K562 (cell line): Measurements from ENCODE around the gene TRAP1. TPM values are rescaled to one million over a fixed set of nuclear protein-coding genes. Genes with fewer than 3 reads are reported as not detected.

Experiments
- AFF1 ChIP-seq, 2 experiments: fragments of 450-650 bp; IDR thresholded peaks; 2 replicates each; pipeline ENCODE4 v1.6.1; 2018; ENCODE audit warnings: mild to moderate bottlenecking in 2 of 2, low read depth in 1 of 2; ENCODE audit not compliant: partially characterized antibody in 2 of 2
- BCOR ChIP-seq: fragments of 450-650 bp; IDR thresholded peaks from 2 replicates; pipeline ENCODE4 v1.6.1; 2016
- C11orf30 ChIP-seq: fragments of 450-650 bp; IDR thresholded peaks from 2 replicates; pipeline ENCODE4 v1.6.1; 2016; ENCODE audit warnings: low read depth, mild to moderate bottlenecking
- EP300 ChIP-seq: IDR thresholded peaks from 2 replicates; pipeline ENCODE4 v1.6.1; 2012; ENCODE audit warnings: low read length, improper control_type of control experiment
- ETS1 ChIP-seq: conservative IDR thresholded peaks from 2 replicates; pipeline ENCODE4 v1.6.1; 2011; ENCODE audit warnings: low read depth, mild to moderate bottlenecking, low read length; ENCODE audit not compliant: control insufficient read depth
- ETV6 ChIP-seq, 3 experiments: fragments of 150-350 bp in 1 of 3; sonication (generic) in 1 of 3; formaldehyde crosslinking in 1 of 3; IDR thresholded peaks; 2 replicates each; pipeline versions ENCODE4 v1.6.1 to v1.8.0; 2014 to 2022; ENCODE audit warnings: borderline replicate concordance in 2 of 3, low read depth in 2 of 3, antibody characterized with exemption in 1 of 3, low read length in 1 of 3, mild to moderate bottlenecking in 1 of 3, missing genetic modification reagents in 1 of 3
- FOXP1 ChIP-seq: sonication (generic); formaldehyde crosslinking; IDR thresholded peaks from 2 replicates; pipeline ENCODE4 v1.8.0; 2022; ENCODE audit warnings: mild to moderate bottlenecking, missing genetic modification reagents
- L3MBTL2 ChIP-seq: fragments of 450-650 bp; IDR thresholded peaks from 2 replicates; pipeline ENCODE4 v1.6.1; 2016; ENCODE audit warnings: mild to moderate bottlenecking, moderate library complexity
- MED1 ChIP-seq: sonication (generic); formaldehyde crosslinking; IDR thresholded peaks from 2 replicates; pipeline ENCODE4 v1.8.1; 2023; ENCODE audit warnings: missing genetic modification reagents, borderline replicate concordance
- NFIC ChIP-seq: fragments of 450-650 bp; IDR thresholded peaks from 2 replicates; pipeline ENCODE4 v1.6.1; 2017; ENCODE audit warnings: mild to moderate bottlenecking, inconsistent platforms
- NKRF ChIP-seq: fragments of 450-650 bp; IDR thresholded peaks from 2 replicates; pipeline ENCODE4 v1.6.1; 2016; ENCODE audit warnings: borderline replicate concordance
- NRF1 ChIP-seq, 2 experiments: fragments of 450-650 bp; IDR thresholded peaks in 1 of 2; conservative IDR thresholded peaks in 1 of 2; 2 replicates each; pipeline ENCODE4 v1.6.1; 2014; ENCODE audit warnings: mild to moderate bottlenecking in 2 of 2
- POLR2A ChIP-seq: fragments of 450-650 bp; conservative IDR thresholded peaks from 2 replicates; pipeline ENCODE4 v1.6.1; 2016
- SP1 ChIP-seq: sonication (generic); formaldehyde crosslinking; IDR thresholded peaks from 2 replicates; pipeline ENCODE4 v1.8.1; 2022; ENCODE audit warnings: mild to moderate bottlenecking, missing genetic modification reagents
- TBP ChIP-seq: optimal IDR thresholded peaks from 2 replicates; pipeline ENCODE3; 2011; ENCODE audit warnings: low read depth, low read length, improper control_type of control experiment
- ZNF175 ChIP-seq: fragments of 200-800 bp; sonication (Bioruptor generic); IDR thresholded peaks from 2 replicates; pipeline ENCODE4 v1.6.1; 2016; ENCODE audit warnings: low read depth, mild to moderate bottlenecking, missing genetic modification characterization, missing compliant biosample characterization
- ZNF511 ChIP-seq: sonication (generic); formaldehyde crosslinking; IDR thresholded peaks from 2 replicates; pipeline ENCODE4 v1.8.0; 2022; ENCODE audit warnings: mild to moderate bottlenecking, missing genetic modification reagents
- polyA plus RNA-seq, 8 experiments: library from polyadenylated mRNA; depleted of rRNA in 4 of 8; stranded (reverse) in 5 of 8; unstranded in 3 of 8; fragments of >200 nt; fragmentation: Nextera tagmentation in 2 of 8; fragmentation: Illumina TruSeq in 1 of 8; extraction: Ambion mirVana in 2 of 8; extraction: Trizol in 1 of 8; gene quantifications; 2 replicates each; pipeline versions ENCODE4 v1.2.1 to v1.2.3, GENCODE V29; 2011 to 2014; ENCODE audit warnings: inconsistent platforms in 1 of 8, missing spikeins in 1 of 8
- total RNA-seq, 7 experiments: library from RNA; depleted of rRNA in 6 of 7; stranded (reverse); fragments of >200 nt in 6 of 7; fragmentation: Illumina TruSeq in 2 of 7; extraction: Trizol in 2 of 7; gene quantifications; 2 replicates each; pipeline versions ENCODE4 v1.2.1 to v1.2.3, GENCODE V29; 2011 to 2021; ENCODE audit warnings: low replicate concordance in 1 of 7

Gene TRAP1
- total and polyA plus RNA-seq, 9 of the 15 experiments (the other 6 are each of a cell fraction or from before 2014, with no cell fraction given), result 19.1 to 436 (median 301) TPM

GRCh38 chr16:3717235-3718018 lies at the start of gene TRAP1 (continued):
- TF ChIP-seq AFF1 (IDR thresholded peaks at IDR 0.05; ENCODE audit: low read depth in 1 of 2, partially characterized antibody in 2 of 2), result peak in 1 of 2 experiments; percentile 38
- peak; percentile 88; the same call in 1 of the 2 replicates for TF ChIP-seq ETS1
- TF ChIP-seq NKRF, result peak; percentile 84; the same call in 1 of the 2 replicates
- peak; percentile 80 for TF ChIP-seq POLR2A
- TF ChIP-seq EP300, result peak; percentile 3; the same call in 1 of the 2 replicates
- TF ChIP-seq TBP, result peak; percentile 84
- peak; percentile 31; the same call in 1 of the 2 replicates for TF ChIP-seq ZNF175 (CRISPR knock-in tag)
- peak; percentile 91 for TF ChIP-seq L3MBTL2
- TF ChIP-seq ETV6 (IDR thresholded peaks at IDR 0.05; ENCODE audit: borderline replicate concordance in 1 of 2, low read depth in 2 of 2, low read length in 1 of 2), result no peak
- TF ChIP-seq ETV6 (CRISPR knock-in tag; IDR thresholded peaks at IDR 0.05; ENCODE audit: borderline replicate concordance), result peak; percentile 58; the same call in 1 of the 2 replicates
- TF ChIP-seq FOXP1 (CRISPR knock-in tag), result peak; percentile 13; the same call in 1 of the 2 replicates
- peak; percentile 62; the same call in 1 of the 2 replicates for TF ChIP-seq SP1 (CRISPR knock-in tag)
- peak; percentile 78 to 84 for TF ChIP-seq NRF1 (conservative IDR thresholded peaks at IDR 0.05 in 1 of 2, IDR thresholded peaks at IDR 0.05 in 1 of 2)
- TF ChIP-seq ZNF511 (CRISPR knock-in tag), result peak; percentile 92
- TF ChIP-seq NFIC, result peak; percentile 46
- TF ChIP-seq MED1 (CRISPR knock-in tag), result no peak
- TF ChIP-seq C11orf30, result peak; percentile 70; the same call in 1 of the 2 replicates
- TF ChIP-seq BCOR, result no peak
